ENCODE results near the gene COL24A1.
A peak's percentile ranks its signal among the peaks of the same experiment; 100 is the strongest.

COL24A1 gene

GRCh38 chr1:85681087-85681486 lies 475.5 kb downstream of the COL24A1 start:
- H3K4me3 ChIP-seq (replicated peaks; ENCODE audit: low read depth, low read length) = no peak overlapping the region
- TF ChIP-seq CTCF (IDR thresholded peaks at IDR 0.05; ENCODE audit: low read depth, low read length, missing control alignments) = no peak
- DNase-seq (ENCODE audit: extremely low read depth, low read depth) = peak; percentile 11
